Measurements from ENCODE around the gene TFDP2. TPM values are rescaled to one million over a fixed set of nuclear protein-coding genes. Genes with fewer than 3 reads are reported as not detected.

The TFDP2 gene
- total RNA-seq, 1 experiment from 2014 or later: 76.0 TPM

GRCh38 chr3:142051351-142051750 lies 98.0 kb downstream of the TFDP2 start:
- Histone ChIP-seq H3K4ac (ENCODE audit: low read depth, low read length) (no peak overlapping the region), H3K18ac (ENCODE audit: insufficient read length, low read depth, low read length) (no peak overlapping the region), H3K9ac (ENCODE audit: extremely low read depth, insufficient read length, low read length) (no peak overlapping the region), H3K79me2 (ENCODE audit: insufficient read depth, low read length) (no peaks in the 10 kb centered on the region), H4K5ac (ENCODE audit: insufficient read length, low read depth, low read length) (no peak overlapping the region), H3K23ac (ENCODE audit: insufficient read length, low read depth, low read length) (no peak overlapping the region), H3K56ac (ENCODE audit: insufficient read length, low read depth, low read length) (no peak overlapping the region), H3T11ph (ENCODE audit: low read length) (no peak overlapping the region), H2AK5ac (ENCODE audit: insufficient read length, low read length) (no peak overlapping the region), H2BK5ac (ENCODE audit: insufficient read length, low read length) (no peak overlapping the region), H2BK15ac (ENCODE audit: low read depth, low read length) (no peak overlapping the region), H3K79me1 (ENCODE audit: insufficient read depth, low read depth, low read length, poor library complexity, severe bottlenecking) (no peaks in the 10 kb centered on the region), H3K23me2 (ENCODE audit: insufficient read length, low read depth, low read length, poor library complexity, severe bottlenecking) (no peaks in the 10 kb centered on the region), H3K4me2 (ENCODE audit: insufficient read depth, insufficient read length, low read length) (no peak overlapping the region), H2AFZ (ENCODE audit: low read length) (no peak overlapping the region), H4K91ac (ENCODE audit: insufficient read length, low read depth, low read length) (no peak overlapping the region), H2BK120ac (ENCODE audit: low read depth, low read length, poor library complexity, severe bottlenecking) (no peak overlapping the region), H3K27me3 (ENCODE audit: insufficient read depth, low read length) (no peaks in the 10 kb centered on the region), H4K8ac (replicated peaks; ENCODE audit: insufficient read length, low read depth, low read length) (no peak overlapping the region), H2BK20ac (ENCODE audit: low read depth, low read length, poor library complexity, severe bottlenecking) (no peak overlapping the region), H2BK12ac (ENCODE audit: insufficient read length, low read depth, low read length) (no peak overlapping the region), H3K4me1 (ENCODE audit: insufficient read depth, low read length) (no peaks in the 10 kb centered on the region), H3K27ac (ENCODE audit: insufficient read length, low read depth, low read length) (no peak overlapping the region), H4K20me1 (ENCODE audit: control insufficient read depth, insufficient read depth, insufficient read length) (no peaks in the 10 kb centered on the region), H3K14ac (ENCODE audit: insufficient read depth, low read length) (no peak overlapping the region), H3K9me3 (ENCODE audit: control insufficient read depth, low read depth, low read length) (no peaks in the 10 kb centered on the region)
- peaks cover 0 to 6% (median 0%) of the 10 kb centered on the region in 3 experiments; a peak in 1 of 7 replicates for H3K36me3 Mint-ChIP-seq (ENCODE audit: insufficient read depth in 1 of 3, low read depth in 3 of 3)
- no peak overlapping the region for H3K27ac Mint-ChIP-seq
- H3K4me3 Mint-ChIP-seq: no peak overlapping the region
- WGBS (ENCODE audit: extremely low coverage, insufficient read length, low lambda C conversion rate): no CpG with 5 or more reads among the region's 6 CpGs
- H3K9me3 Mint-ChIP-seq: no peaks in the 10 kb centered on the region; a peak in 1 of 5 replicates
- H3K27me3 Mint-ChIP-seq (ENCODE audit: low read depth): no peaks in the 10 kb centered on the region
- no peak for DNase-seq
- peaks cover 6 to 7% of the 10 kb centered on the region in 2 experiments; a peak in 2 of 4 replicates for H3K4me1 Mint-ChIP-seq
- no peak for TF ChIP-seq CTCF (conservative IDR thresholded peaks at IDR 0.05)
